Lower lobe of right lung (tissue), 2 donors: ENCODE measurements around the gene GZMM. TPM values are rescaled to one million over a fixed set of nuclear protein-coding genes. Genes with fewer than 3 reads are reported as not detected.

ENCODE experiments used
- ATAC-seq, 2 donors: fragments of 200-7000 bp; cut with Tn5 transposase; one replicate each; pipeline ENCODE4 v1.9.1; 2020 to 2022; ENCODE audit warnings: mild to moderate bottlenecking in 2 of 2, moderate library complexity in 2 of 2
- DNase-seq: peaks from one replicate; pipeline ENCODE4 v3.0.0-alpha.2; 2020
- H3K27ac ChIP-seq: fragments of 200-600 bp; one replicate; pipeline ENCODE4 v1.8.0; 2022
- H3K27me3 ChIP-seq: fragments of 200-600 bp; one replicate; pipeline ENCODE4 v1.8.0; 2022; ENCODE audit warnings: low read depth
- H3K36me3 ChIP-seq: fragments of 200-600 bp; one replicate; pipeline ENCODE4 v1.8.0; 2022; ENCODE audit warnings: mild to moderate bottlenecking
- H3K4me1 ChIP-seq: fragments of 200-600 bp; one replicate; pipeline ENCODE4 v1.8.0; 2022
- H3K4me3 ChIP-seq: fragments of 200-600 bp; one replicate; pipeline ENCODE4 v1.8.0; 2022; ENCODE audit warnings: mild to moderate bottlenecking
- H3K9me3 ChIP-seq: fragments of 200-600 bp; one replicate; pipeline ENCODE4 v1.8.0; 2022
- CTCF ChIP-seq: fragments of 200-600 bp; IDR thresholded peaks from one replicate; pipeline ENCODE4 v1.8.0; 2022; ENCODE audit warnings: antibody characterized with exemption, mild to moderate bottlenecking
- intact Hi-C: fragments of 100-400 bp; cut with DNase I; formaldehyde crosslinking; loops from one replicate; pipeline ENCODE4 v1.11.0; 2022
- total RNA-seq: library from RNA; stranded (reverse); fragmentation: NEBNext Ultra II Directional; extraction: Animal tissue kit (Norgen Biotek cat#: 25700); gene quantifications from one replicate; pipeline ENCODE4 v1.2.1, GENCODE V29; 2021
- donor health status: DM: no; HTN: yes; CAD: no; lungs with severe emphysema.

The GZMM gene
- total RNA-seq, 1 donor from 2014 or later = 3.6 TPM

GRCh38 chr19:534088-534487 is 9.8 kb upstream of the GZMM start:
- H3K4me3 ChIP-seq = peak overlapping the region; percentile 99
- no peak for ATAC-seq
- no peak for DNase-seq
- peak overlapping the region; percentile 89 for H3K27ac ChIP-seq
- no peaks in the 10 kb centered on the region for H3K9me3 ChIP-seq
- no peaks in the 10 kb centered on the region for H3K27me3 ChIP-seq
- intact Hi-C loops = no loop called here
- no peak for TF ChIP-seq CTCF
- peaks cover 32% of the 10 kb centered on the region for H3K4me1 ChIP-seq
- H3K36me3 ChIP-seq = peaks cover 36% of the 10 kb centered on the region

- ATAC-seq = no peak
- no peaks in the 10 kb centered on the region for H3K27me3 ChIP-seq
- peak overlapping the region; percentile 33 for H3K27ac ChIP-seq
- H3K4me1 ChIP-seq = peaks cover 31% of the 10 kb centered on the region
- DNase-seq = no peak
- no peaks in the 10 kb centered on the region for H3K9me3 ChIP-seq
- intact Hi-C loops = no loop called here
- TF ChIP-seq CTCF = no peak
- peaks cover 40% of the 10 kb centered on the region for H3K36me3 ChIP-seq
- H3K4me3 ChIP-seq = no peak overlapping the region
Observed at GRCh38 chr19:535017-535835, 8.6 kb upstream of the GZMM start.

- intact Hi-C loops = no loop called here
Observed at GRCh38 chr19:536031-536880, 7.6 kb upstream of the GZMM start.

GRCh38 chr19:536881-537404 is 6.9 kb upstream of the GZMM start:
- no peak for TF ChIP-seq CTCF
- intact Hi-C loops = no loop called here
- Histone ChIP-seq H3K9me3 (no peaks in the 10 kb centered on the region), H3K4me1 (peaks cover 26% of the 10 kb centered on the region), H3K36me3 (peaks cover 52% of the 10 kb centered on the region), H3K27me3 (no peaks in the 10 kb centered on the region), H3K27ac (peak overlapping the region; percentile 24), H3K4me3 (no peak overlapping the region)
- no peak for ATAC-seq
- DNase-seq = no peak

More at GRCh38 chr19:536031-536880, 7.6 kb upstream of the GZMM start:
- H3K27ac ChIP-seq = peak overlapping the region; percentile 24
- no peaks in the 10 kb centered on the region for H3K9me3 ChIP-seq
- no peaks in the 10 kb centered on the region for H3K27me3 ChIP-seq
- ATAC-seq = no peak
- peaks cover 45% of the 10 kb centered on the region for H3K36me3 ChIP-seq
- TF ChIP-seq CTCF = no peak
- peaks cover 26% of the 10 kb centered on the region for H3K4me1 ChIP-seq
- no peak overlapping the region for H3K4me3 ChIP-seq
- DNase-seq = no peak

GRCh38 chr19:538641-539428 is 5.0 kb upstream of the GZMM start:
- no peak for TF ChIP-seq CTCF
- ATAC-seq (no peak), DNase-seq (no peak)
- Histone ChIP-seq H3K27me3 (no peaks in the 10 kb centered on the region), H3K4me3 (no peak overlapping the region), H3K4me1 (peaks cover 16% of the 10 kb centered on the region), H3K27ac (no peak overlapping the region), H3K36me3 (peaks cover 61% of the 10 kb centered on the region), H3K9me3 (no peaks in the 10 kb centered on the region)
- intact Hi-C loops = no loop called here
